GM19324 (cell line): ENCODE data around the gene IGFBP4.

ENCODE experiments used
- ATAC-seq: cut with Tn5 transposase; IDR thresholded peaks from one replicate; pipeline ENCODE4 v1.9.1; 2021; ENCODE audit warnings: mild to moderate bottlenecking, moderate library complexity; ENCODE audit not compliant: unreplicated experiment, low FRiP score

Gene IGFBP4

DNA sequence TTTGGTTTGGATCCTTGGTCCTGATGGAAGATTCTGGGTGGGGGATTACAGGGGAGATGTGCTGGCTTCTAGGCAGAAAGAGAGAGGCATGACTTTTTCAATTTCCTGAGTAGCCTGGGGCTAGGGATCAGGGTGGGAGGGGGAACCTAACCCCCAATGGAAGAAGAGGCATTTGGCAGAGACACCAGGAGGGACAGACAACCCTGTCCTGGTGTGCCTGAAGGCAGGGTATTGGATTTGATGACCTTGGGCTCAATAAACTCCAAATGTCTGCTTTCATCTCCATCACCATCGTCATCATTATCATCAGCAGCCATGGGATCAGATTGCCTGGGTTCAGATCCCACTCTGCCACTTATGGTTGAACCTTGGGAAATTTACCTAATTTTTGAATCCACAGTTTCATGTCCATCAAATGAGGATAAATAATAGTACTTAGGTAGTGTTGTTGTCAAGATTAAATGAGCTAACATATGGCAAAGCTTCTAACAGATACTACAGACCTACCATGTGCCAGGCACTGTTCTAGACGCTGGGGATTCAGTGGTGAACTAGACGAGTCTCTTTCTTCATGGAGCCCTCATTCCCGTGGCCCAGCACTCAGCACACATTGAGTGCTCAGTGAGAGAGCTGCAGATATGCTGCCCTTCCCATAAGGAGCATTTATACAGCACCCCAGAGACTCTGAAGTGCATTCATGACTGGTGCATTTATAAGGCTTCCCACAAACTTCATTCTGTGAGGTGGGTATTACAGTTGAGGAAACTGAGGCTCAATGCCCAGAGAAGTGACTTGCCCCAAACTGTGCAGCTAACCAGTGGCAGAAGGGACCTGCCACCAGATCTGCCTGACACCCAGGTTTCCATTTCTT is 26.8 kb downstream of the IGFBP4 start:
- no peak for ATAC-seq

DNA sequence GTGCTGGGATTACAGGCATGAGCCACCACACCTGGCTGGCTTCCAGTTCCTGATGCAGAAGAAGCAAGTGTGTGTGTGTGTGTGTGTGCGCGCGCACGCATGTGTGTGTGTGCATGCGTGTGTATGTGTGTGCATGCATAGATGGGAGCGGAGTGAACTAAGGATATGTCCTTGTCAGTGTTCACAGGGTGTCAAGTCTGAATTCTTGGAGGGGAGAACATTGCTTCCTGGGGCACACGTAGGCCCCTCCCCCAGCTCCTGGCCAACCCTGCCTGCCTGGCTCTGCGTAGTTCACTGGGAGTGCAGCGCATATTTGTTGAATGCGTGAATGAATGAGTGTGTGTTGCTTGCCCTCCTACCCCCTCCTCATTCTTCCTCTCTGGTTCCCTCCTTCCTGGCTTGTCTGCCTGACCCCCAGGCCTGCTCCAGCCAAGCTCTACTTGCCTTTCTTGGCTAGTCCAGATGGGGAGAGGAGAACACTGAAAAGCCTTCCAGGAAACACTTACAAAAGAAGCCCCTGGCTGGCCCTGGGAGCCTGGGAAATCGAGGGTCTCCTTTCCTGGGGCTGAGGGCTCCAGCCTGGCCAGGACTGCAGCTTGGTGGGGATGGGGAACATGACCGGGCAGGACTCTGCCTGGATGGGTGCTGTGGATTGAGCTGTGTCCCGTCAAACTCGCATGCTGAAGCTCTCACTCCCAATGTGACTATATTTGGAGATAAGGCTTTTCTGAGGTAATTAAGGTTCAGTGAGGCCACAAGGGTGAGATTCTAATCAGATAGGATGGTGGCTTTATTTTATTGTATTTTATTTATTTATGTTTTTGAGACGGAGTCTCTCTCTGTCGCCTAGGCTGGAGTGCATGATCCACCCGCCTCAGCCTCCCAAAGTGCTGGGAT is 27.9 kb downstream of the IGFBP4 start:
- ATAC-seq: no peak

DNA sequence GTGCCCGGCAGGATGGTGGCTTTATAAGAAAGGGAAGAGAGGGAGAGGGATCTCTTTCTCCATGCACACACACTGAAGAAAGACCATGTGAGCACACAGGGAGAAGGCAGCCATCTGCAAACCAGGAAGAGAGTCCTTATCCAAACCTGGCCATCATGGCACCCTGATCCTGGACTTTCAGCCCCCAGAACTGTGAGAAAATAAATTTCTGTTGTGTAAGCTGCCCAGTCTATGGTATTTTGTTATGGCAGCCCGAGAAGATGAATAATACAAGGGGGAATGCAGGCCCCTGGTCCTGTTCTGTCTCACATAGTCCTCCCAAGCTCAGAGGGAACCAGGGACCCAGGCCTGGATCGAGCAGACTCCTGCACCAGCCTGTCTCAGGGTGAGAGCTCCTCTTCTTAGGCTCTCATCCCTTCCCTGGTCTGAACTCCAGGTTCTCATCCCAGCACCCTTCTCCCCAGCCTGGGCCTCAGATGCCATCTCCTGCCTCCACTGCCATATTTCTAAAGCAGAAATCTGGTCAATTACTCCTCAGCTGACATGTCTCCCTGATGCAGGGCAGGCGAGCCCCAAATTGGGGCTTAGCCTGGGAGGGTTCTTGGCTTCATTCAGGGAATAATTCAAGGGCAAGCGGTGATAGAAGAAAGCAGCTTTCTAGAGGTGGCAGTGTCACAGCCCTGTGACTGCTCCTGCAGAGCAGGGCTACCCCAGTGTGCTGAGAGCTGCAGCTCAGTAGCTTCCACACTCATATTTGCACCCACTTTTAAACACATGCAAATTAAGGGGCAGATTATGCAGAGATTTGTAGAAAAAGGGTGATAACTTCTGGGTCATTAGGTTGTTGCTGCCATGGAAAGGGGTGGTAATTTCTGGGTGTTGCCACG is 28.8 kb downstream of the IGFBP4 start:
- no peak for ATAC-seq

DNA sequence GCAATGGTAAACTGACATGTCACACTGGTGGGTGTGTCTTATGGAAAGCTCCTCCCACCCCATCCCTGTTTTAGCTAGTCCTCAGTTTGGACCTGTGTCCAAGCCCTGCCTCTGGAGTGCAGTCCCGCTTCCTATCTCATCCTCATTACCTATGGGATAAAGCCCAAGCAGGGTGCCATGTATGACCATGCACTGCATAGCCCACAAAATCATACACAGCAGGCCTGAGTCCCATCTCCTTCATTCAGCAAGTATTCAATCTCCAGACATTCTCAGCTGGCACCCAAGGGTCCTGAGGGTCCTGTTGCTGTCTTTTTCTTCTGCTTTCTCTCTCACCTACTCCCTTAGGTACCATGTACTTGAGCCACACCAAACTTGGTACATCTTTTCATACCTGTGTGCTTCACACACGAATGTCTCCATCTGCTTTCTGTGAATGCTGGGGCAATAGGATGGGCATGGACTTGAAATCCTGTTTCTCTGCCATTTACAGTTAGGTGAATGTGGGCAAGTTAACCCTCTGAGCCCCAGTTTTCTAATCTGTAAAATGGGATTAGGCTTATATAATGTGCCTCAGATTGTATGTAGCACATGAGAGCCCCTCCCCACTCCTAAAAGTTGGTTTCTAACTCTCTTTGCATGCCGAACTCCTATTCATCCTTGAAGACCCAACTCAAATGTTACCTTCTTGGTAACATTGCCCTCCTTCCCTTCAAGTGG is 29.6 kb downstream of the IGFBP4 start:
- no peak for ATAC-seq

DNA sequence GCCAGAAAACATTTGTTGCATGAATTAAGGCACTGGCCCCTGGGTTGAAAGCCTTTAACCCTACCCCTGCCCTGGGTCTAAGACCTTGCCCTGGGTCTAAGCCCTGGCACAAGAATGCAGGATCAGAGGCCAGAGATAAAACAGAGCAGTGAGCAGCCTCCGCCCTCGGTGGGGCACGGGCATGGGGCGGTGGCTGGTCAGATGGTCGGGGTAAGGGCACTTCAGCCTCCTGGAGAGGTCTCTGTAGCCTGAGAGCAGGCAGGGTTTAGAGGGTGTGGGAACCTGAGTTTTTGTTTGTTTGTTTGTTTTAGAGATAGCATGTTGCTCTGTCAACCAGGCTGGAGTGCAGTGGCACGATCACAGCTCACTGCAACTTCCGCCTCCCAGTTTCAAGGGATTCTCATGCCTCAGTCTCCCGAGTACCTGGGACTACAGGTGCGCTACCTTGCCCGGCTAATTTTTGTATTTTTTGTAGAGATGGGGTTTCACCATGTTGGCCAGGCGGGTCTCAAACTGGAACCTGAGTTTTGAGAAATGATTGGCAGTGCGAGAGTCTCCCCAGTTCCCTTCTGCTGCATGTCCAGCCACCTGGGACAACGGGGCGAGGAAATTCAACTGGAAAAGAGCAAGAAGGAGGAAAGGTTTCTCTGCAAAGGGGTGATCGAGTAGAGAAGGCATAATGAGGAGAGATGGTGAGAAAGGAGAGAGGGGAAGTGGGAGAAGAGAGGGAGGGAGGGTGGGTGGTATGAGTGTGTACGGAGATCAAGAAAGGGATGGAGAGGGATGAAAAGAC is 30.5 kb downstream of the IGFBP4 start:
- no peak for ATAC-seq

DNA sequence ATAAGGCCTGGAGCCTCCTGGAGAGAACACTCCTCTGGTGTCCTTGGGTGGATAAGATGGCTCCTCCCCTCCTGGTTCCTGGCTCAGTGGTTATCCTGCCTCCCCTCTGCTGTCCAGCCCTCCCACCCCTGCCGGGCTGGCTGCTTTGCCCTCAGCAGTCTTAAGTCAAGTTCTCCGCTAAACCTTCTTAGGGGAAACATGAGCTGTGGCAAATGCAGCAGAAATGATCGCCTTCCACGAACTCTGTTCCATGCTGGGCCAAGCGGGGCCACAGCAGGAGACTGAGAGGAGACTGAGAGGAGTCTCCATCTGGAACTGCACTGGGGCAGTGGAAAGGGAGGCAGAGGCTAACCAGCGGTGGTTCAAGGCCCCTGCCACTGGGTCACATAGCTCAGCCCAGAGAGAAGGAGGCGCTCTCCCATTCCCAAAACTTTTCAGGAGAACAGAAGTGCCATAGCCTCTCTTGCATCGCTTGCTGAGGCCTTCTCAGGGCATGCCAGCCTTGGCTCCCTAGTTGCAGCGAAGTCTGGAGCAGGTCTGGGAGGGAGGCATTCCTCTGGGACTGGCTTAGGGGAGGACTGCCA is 31.3 kb downstream of the IGFBP4 start:
- ATAC-seq: no peak

DNA sequence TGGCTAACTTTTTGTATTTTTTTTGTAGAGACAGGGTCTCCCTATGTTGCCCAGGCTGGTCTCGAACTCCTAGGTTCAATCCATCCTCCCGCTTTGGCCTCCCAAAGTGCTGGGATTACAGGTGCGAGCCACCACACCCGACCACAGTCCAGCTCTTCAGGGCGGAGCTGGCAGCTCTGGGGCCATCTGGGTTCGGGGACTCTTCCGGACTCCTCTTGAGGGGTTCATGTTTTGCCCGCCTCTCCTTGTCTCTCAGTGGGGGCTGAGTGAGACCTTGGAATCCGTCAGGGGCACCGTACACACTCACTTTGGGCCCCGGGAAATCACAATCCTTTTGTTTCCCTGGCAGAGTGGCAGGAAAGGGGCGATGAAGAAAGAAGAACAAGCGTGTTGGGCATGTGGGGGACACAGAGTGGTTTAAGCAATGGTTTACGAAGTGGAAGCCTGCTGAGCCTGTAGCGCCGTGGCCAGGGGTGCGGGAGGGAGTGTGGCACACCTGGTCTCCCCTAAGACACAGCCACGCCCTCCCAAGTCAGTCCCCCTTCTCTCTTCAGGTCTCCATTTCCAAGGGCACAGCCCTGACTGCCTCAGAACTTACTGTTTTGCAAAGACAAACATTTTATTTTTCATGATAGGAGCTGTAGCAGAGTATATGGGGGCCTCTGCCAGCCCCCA is 32.1 kb downstream of the IGFBP4 start:
- no peak for ATAC-seq

DNA sequence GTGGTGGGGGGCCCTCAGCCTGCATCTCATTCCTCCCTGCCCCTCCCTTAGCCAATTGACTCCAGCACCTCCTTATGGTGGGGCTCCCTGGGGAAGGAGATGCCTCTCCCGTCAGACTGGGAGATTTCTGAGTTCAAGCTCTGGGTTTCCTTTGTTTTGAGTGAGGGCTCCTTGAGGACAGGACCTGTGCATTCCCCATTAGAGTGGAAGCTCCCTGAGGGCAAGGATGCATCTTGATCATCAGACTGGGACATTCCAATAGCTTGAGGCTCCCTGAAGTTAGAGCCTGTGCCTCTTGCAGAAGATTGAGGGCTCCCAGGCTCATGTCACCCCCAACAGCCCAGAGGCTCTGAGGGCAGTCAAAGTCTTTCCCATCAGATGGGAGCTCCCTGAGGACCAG is 34.5 kb downstream of the IGFBP4 start:
- no peak for ATAC-seq

DNA sequence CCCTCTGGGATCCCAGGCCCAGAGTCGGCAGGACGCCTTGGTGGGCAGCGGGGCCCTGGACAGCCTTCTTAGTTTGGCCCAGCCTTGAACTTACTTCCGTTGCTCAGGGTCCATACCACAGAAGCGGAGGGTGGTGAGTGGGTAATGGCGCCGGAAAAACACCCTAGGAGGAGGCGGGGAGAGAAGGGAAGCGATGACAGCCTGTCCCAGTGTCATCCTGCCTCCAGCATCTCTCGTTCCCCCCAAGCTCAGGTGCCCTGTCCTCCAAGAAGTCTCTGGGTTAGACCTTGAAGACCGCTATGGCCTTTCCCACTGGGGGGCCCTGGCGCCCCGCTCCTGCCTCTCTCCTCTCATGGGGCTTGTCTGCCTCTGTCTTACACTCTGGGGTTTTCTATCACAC is 35.2 kb downstream of the IGFBP4 start:
- ATAC-seq: no peak

DNA sequence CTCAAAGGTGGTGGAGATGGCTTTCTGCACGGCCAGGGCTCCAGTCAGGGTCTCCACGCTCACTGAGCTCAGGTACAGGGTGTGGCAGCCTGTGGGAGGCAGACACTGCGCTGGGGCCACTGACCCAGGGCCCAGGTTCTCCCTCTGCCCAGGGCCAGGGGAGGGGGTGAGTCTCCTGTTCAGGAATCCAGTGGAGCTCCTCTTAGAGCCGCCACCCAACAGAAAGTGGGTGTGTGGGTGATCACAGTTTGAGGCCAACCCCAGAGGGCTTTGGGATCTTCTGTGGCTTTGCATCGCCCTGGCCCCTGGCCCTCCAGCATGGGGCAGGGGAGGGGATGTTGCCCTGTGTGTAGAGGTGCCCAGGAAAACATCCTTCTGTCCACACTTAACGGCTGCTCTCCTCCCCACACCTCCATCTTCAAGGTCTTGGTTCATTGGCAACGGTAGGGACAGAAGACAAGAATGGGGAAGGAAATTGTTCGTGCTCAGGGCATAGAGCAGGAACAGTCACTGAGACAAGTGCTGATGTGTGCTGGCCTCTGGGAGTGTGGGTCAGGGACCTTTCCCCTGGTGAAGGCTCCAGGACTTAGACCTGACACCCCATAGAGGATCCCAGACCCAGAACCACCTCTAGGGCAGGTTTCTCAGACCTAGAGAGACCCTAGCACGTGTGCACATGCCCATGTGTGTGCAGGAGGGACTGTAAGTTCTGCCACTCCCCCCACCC is 36.7 kb downstream of the IGFBP4 start:
- no peak for ATAC-seq

DNA sequence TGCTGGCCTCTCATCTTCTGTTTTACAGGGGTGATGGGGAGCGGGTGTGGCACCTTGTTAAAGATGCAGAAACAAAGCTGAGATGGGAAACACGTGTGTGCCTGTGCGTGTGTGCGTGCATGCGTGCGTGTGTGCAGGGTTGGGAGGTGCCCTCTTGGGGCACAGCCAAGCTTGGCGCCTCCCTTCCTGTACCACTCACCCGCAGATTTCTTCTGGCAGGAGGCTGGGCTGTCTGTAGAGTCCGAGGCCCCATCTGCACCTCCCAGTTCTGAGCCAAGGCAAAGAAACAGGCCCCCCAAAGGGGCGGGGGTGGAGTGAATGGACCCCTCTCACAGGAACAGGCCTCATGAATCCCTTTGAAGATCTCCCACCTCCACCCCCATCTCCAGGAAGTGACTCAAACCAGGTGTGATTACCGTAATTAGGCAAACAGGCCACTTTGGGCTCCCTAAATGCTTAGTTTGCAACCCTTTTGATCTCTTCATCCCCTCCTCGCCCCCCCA is 37.3 kb downstream of the IGFBP4 start:
- no peak for ATAC-seq

DNA sequence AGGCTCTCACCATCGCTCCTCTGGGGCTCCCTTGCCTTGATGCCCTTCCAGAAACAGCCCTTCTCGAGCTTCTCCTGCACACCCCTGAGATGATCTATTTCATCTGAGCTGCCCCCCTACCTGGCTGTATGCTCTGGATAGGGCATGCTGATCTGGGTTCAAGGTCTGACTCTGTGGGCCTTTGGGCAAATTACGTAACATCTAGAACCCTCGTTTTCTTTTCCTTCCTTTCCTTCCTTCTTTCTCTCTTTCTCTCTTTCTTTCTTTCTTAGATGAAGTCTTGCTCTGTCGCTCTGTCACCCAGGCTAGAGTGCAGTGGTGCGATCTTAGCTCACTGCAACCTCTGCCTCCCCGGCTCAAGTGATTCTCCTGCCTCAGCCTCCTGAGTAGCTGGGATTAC is 37.9 kb downstream of the IGFBP4 start:
- ATAC-seq: no peak

DNA sequence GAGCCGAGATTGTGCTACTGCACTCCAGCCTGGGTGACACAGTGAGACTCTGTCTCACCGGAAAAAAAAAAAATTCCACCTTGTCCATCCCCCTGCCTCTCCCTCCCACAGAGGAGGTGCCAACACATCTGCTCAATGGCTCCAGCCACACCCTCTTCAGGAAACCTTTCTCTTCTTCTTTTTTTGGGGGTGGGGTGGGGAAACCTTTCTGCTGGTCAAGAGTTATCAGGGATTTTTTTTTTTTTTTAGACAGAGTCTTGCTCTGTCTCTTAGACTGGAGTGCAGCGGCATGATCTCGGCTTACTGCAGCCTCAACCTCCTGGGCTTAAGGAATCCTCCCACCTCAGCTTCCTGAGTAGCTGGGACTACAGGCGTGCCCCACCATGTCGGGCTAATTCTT is 39.5 kb downstream of the IGFBP4 start:
- ATAC-seq: no peak

DNA sequence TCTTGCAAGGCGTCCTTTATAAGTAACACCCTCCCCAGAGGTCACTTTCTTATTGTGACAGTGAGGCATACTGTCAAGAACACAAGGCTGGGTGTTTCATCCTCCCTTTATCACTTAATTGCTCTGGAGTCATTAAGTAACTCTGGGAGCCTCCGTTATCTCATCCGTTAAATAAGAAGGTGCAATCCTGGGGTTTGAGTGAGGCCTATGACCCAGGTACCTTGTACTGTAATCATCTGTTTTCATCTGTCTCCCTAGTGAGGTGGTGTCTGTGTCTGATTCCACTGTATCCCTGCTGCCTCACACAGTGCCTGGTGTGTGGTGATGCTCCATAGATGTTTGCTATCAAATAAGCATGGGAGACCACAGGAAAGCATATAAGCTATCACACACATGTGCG is 40.4 kb downstream of the IGFBP4 start:
- no peak for ATAC-seq

DNA sequence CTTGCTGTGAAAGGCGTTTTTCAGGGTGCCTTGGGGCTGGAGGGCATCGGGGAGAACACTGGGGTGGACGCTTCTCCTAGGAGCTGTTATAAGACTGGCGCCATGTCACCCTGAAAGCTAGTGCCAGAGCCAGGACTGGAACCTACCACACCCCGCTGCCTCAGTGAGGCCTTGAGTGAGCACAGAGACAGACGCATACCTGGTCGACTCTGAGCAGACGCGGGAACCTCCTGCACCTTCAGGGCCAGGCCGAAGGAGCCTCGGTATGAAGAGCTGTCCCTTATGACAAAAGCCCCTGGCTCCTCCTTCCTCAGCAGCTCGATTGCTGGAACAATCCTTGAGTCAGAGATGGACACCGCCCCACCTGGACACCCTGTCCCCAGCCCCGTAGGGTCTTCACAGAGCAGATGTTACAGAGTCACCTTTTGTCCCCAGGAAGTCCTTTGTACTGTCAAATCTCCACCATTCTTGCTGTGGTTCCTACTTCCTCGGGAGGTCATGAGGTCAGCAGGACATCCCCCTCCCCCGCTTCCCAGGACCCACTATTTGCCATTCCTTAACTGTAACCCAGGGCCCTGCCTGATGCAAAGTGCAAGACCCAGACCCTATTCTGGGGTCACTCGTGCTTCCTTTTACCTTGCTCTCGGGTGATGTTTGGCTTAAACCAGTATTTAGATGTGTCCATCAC is 41.2 kb downstream of the IGFBP4 start:
- ATAC-seq: no peak

DNA sequence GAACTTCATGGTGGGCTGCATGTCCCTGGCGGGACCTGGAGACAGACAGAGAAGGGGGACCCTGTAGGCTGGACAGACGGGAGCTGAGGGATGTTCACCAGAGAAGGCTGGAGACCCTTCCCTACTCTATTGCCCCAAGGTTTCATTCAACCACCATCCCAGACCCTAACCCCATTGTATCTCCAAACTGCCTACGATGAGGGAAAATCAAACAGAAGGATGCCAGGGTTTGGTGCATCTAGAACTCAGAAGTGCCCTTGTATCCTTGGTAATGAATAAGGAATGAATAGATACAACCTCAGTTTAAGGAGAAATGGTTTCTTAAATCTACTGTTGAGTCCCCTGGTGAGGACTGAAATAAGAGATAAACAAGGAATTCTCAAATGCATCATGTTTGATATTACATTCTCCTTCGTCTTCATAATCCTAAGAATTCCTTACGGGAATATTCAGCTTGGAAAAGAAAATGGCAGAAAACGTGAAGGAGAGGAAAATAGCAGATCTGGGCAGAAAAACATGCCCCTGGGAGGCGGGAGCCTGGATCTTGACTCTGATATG is 41.8 kb downstream of the IGFBP4 start:
- no peak for ATAC-seq
